ENCODE results near the gene NPIPA3.
"Not testable (repeated sequence)": the region's sequence is repeated elsewhere in the genome, so short reads cannot be mapped to it uniquely, and the experiment has no call there.

Gene NPIPA3

GRCh38 chr16:14682121-14682520, 21.1 kb upstream of the NPIPA3 start:
- no peak overlapping the region for H3K27ac Mint-ChIP-seq
- H3K36me3 Mint-ChIP-seq (ENCODE audit: low read depth), result no peaks in the 10 kb centered on the region
- H3K4me1 Mint-ChIP-seq, result no peaks in the 10 kb centered on the region
- no peak overlapping the region for H3K4me3 Mint-ChIP-seq
- no peaks in the 10 kb centered on the region for H3K9me3 Mint-ChIP-seq
- no peaks in the 10 kb centered on the region for H3K27me3 Mint-ChIP-seq (ENCODE audit: low read depth)
- TF ChIP-seq CTCF (IDR thresholded peaks at IDR 0.05; ENCODE audit: unreplicated experiment in 3 of 3), result no peak

GRCh38 chr16:14685870-14686793, 17.1 kb upstream of the NPIPA3 start:
- H3K27ac Mint-ChIP-seq; H3K4me1 Mint-ChIP-seq; H3K4me3 Mint-ChIP-seq; H3K36me3 Mint-ChIP-seq (ENCODE audit: low read depth); H3K9me3 Mint-ChIP-seq; H3K27me3 Mint-ChIP-seq (ENCODE audit: low read depth): not testable (repeated sequence)

GRCh38 chr16:14694129-14694528, 9.1 kb upstream of the NPIPA3 start, which contains the start of gene PLA2G10:
Gene PLA2G10, minus strand, starts transcription at chr16:14694308. Its CDS starts 79 bp downstream, at chr16:14694229.
- H3K27me3 Mint-ChIP-seq (ENCODE audit: low read depth); H3K4me1 Mint-ChIP-seq; H3K36me3 Mint-ChIP-seq (ENCODE audit: low read depth); H3K27ac Mint-ChIP-seq; H3K9me3 Mint-ChIP-seq; H3K4me3 Mint-ChIP-seq: not testable (repeated sequence)

- not testable (repeated sequence) for H3K9me3 Mint-ChIP-seq; H3K27ac Mint-ChIP-seq; H3K27me3 Mint-ChIP-seq (ENCODE audit: low read depth); H3K4me3 Mint-ChIP-seq; H3K4me1 Mint-ChIP-seq; H3K36me3 Mint-ChIP-seq (ENCODE audit: low read depth)
These were observed 1.4 kb upstream of the NPIPA3 start for GRCh38 chr16:14701859-14702258.

GRCh38 chr16:14702672-14703071, 539 bp upstream of the NPIPA3 start:
- not testable (repeated sequence) for H3K36me3 Mint-ChIP-seq (ENCODE audit: low read depth); H3K27me3 Mint-ChIP-seq (ENCODE audit: low read depth); H3K27ac Mint-ChIP-seq; H3K9me3 Mint-ChIP-seq; H3K4me3 Mint-ChIP-seq; H3K4me1 Mint-ChIP-seq

GRCh38 chr16:14733233-14733632, 30.0 kb downstream of the NPIPA3 start:
- H3K27me3 Mint-ChIP-seq (ENCODE audit: low read depth); H3K36me3 Mint-ChIP-seq (ENCODE audit: low read depth); H3K27ac Mint-ChIP-seq; H3K4me3 Mint-ChIP-seq; H3K4me1 Mint-ChIP-seq; H3K9me3 Mint-ChIP-seq: not testable (repeated sequence)

- not testable (repeated sequence) for H3K36me3 Mint-ChIP-seq (ENCODE audit: low read depth); H3K27me3 Mint-ChIP-seq (ENCODE audit: low read depth); H3K27ac Mint-ChIP-seq; H3K4me1 Mint-ChIP-seq; H3K4me3 Mint-ChIP-seq; H3K9me3 Mint-ChIP-seq
These were observed 37.7 kb downstream of the NPIPA3 start for GRCh38 chr16:14740832-14741385.

- H3K27ac Mint-ChIP-seq; H3K36me3 Mint-ChIP-seq (ENCODE audit: low read depth); H3K9me3 Mint-ChIP-seq; H3K4me1 Mint-ChIP-seq; H3K27me3 Mint-ChIP-seq (ENCODE audit: low read depth); H3K4me3 Mint-ChIP-seq: not testable (repeated sequence)
These were observed 38.6 kb downstream of the NPIPA3 start for GRCh38 chr16:14741794-14742193.

GRCh38 chr16:14742273-14743128, 39.3 kb downstream of the NPIPA3 start, which contains the start of gene NPIPA2:
Gene NPIPA2, plus strand, starts transcription at chr16:14742533. Its CDS starts 5,533 bp downstream, at chr16:14748066.
- H3K36me3 Mint-ChIP-seq (ENCODE audit: low read depth); H3K27ac Mint-ChIP-seq; H3K4me1 Mint-ChIP-seq; H3K4me3 Mint-ChIP-seq; H3K9me3 Mint-ChIP-seq; H3K27me3 Mint-ChIP-seq (ENCODE audit: low read depth): not testable (repeated sequence)

- not testable (repeated sequence) for H3K27me3 Mint-ChIP-seq (ENCODE audit: low read depth); H3K36me3 Mint-ChIP-seq (ENCODE audit: low read depth); H3K4me1 Mint-ChIP-seq; H3K9me3 Mint-ChIP-seq; H3K4me3 Mint-ChIP-seq; H3K27ac Mint-ChIP-seq
These were observed 70.4 kb downstream of the NPIPA3 start for GRCh38 chr16:14773654-14774053.

GRCh38 chr16:14775624-14776023, 72.4 kb downstream of the NPIPA3 start:
- not testable (repeated sequence) for H3K36me3 Mint-ChIP-seq (ENCODE audit: low read depth); H3K4me1 Mint-ChIP-seq; H3K27ac Mint-ChIP-seq; H3K4me3 Mint-ChIP-seq; H3K9me3 Mint-ChIP-seq; H3K27me3 Mint-ChIP-seq (ENCODE audit: low read depth)

Data from nephron (organoid).